GM12891 (cell line): ENCODE results near the gene GLRX2.

Experiments used
- POLR2A ChIP-seq: IDR thresholded peaks from 2 replicates; pipeline ENCODE4 v1.6.1; 2011; ENCODE audit warnings: low read depth, low read length, control low read depth
- SPI1 ChIP-seq: IDR thresholded peaks from 2 replicates; pipeline ENCODE4 v1.6.1; 2011; ENCODE audit warnings: low read depth, low read length, control low read depth
- TAF1 ChIP-seq: IDR thresholded peaks from 2 replicates; pipeline ENCODE4 v1.6.1; 2011; ENCODE audit warnings: low read depth, low read length, control low read depth

DNA sequence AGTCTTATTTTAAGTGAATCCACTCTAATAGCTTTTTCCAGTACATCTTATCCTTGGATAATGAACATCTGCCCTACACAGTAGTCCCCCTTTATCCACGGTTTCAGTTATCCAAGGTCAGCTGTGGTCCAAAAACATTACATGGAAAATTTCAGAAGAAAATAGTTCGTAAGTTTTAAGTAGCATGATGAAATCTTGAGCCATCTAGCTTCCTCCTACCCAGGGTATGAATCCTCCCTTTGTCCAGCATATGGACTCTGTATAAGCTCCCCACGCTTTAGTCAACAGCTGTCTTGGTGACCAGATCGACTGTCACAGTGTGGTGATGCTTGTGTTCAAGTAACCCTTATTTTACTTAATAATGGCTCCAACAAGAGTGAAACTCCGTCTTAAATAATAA is 2.6 kb downstream of the GLRX2 start:
- TF ChIP-seq SPI1 (no peak), POLR2A (no peak), TAF1 (no peak)
